Vagina (tissue), 2 donors: ENCODE data around the gene GPD1L. TPM values are rescaled to one million over a fixed set of nuclear protein-coding genes. Genes with fewer than 3 reads are reported as not detected.
"Not testable (repeated sequence)": the region's sequence is repeated elsewhere in the genome, so short reads cannot be mapped to it uniquely, and the experiment has no call there.

Experiments
- DNase-seq, 2 donors: peaks; one replicate each; pipeline ENCODE4 v3.0.0-alpha.2; 2017; ENCODE audit errors: extremely low spot score in 2 of 2
- H3K27ac ChIP-seq: fragments of 200-600 bp; sonication (generic); one replicate; pipeline ENCODE4 v1.5.1; 2019
- H3K27me3 ChIP-seq: fragments of 200-600 bp; sonication (generic); one replicate; pipeline ENCODE4 v1.5.1; 2019
- H3K36me3 ChIP-seq, 2 donors: fragments of 200-600 bp; sonication (generic); one replicate each; pipeline ENCODE4 v1.5.1; 2017 to 2019
- H3K4me1 ChIP-seq: fragments of 200-600 bp; sonication (generic); one replicate; pipeline ENCODE4 v1.5.1; 2019
- H3K4me3 ChIP-seq, 2 donors: fragments of 200-600 bp; sonication (generic); 1 replicate in 1 of 2; 2 replicates in 1 of 2; pipeline ENCODE4 v1.5.1; 2016 to 2019
- H3K9me3 ChIP-seq: fragments of 200-600 bp; sonication (generic); one replicate; pipeline ENCODE4 v1.5.1; 2019
- CTCF ChIP-seq, 3 experiments: fragments of 450-650 bp in 2 of 3; fragments of 200-600 bp in 1 of 3; sonication (generic) in 1 of 3; IDR thresholded peaks; one replicate each; pipeline ENCODE4 v1.5.1; 2017 to 2019; ENCODE audit warnings: antibody characterized with exemption in 3 of 3, mild to moderate bottlenecking in 2 of 3, moderate library complexity in 2 of 3
- POLR2A ChIP-seq, 2 donors: fragments of 450-650 bp; IDR thresholded peaks; one replicate each; pipeline ENCODE4 v1.6.1; 2017; ENCODE audit warnings: antibody characterized with exemption in 2 of 2, mild to moderate bottlenecking in 2 of 2, moderate library complexity in 2 of 2
- POLR2AphosphoS5 ChIP-seq, 2 donors: sonication (generic); formaldehyde crosslinking; IDR thresholded peaks; one replicate each; pipeline ENCODE4 v1.9.0; 2017; ENCODE audit warnings: antibody characterized with exemption in 2 of 2, mild to moderate bottlenecking in 2 of 2, low read depth in 1 of 2; ENCODE audit not compliant: insufficient read depth in 1 of 2
- intact Hi-C: fragments of 100-400 bp; cut with DNase I; formaldehyde crosslinking; loops from one replicate; pipeline ENCODE4 v1.15.1; 2023
- total RNA-seq: library from RNA; depleted of rRNA; stranded (reverse); fragments of >200 nt; gene quantifications from one replicate; pipeline ENCODE4 v1.2.3, GENCODE V29; 2016

Gene GPD1L
- 57.5 TPM for total RNA-seq

- no peaks in the 10 kb centered on the region for H3K36me3 ChIP-seq
- peak within 1 kb of the TSS; percentile 65 for H3K27ac ChIP-seq
- H3K4me1 ChIP-seq: peaks cover 44% of the 10 kb centered on the region
- H3K9me3 ChIP-seq: peaks cover 5% of the 10 kb centered on the region
- intact Hi-C loops: no loop called here
- peak; percentile 95 to 96 for DNase-seq
- TF ChIP-seq POLR2AphosphoS5 (IDR thresholded peaks at IDR 0.05; ENCODE audit: insufficient read depth in 1 of 2, low read depth in 1 of 2): no peak
- TF ChIP-seq POLR2A (IDR thresholded peaks at IDR 0.05): no peak
- no peak for TF ChIP-seq CTCF (IDR thresholded peaks at IDR 0.05)
- no peaks in the 10 kb centered on the region for H3K27me3 ChIP-seq
- peak within 1 kb of the TSS; percentile 83 to 100 for H3K4me3 ChIP-seq
Measured at GRCh38 chr3:32106132-32106928, at the start of gene GPD1L. Gene GPD1L, plus strand, starts transcription at chr3:32106620. Its CDS starts 92 bp downstream, at chr3:32106712.

- H3K4me1 ChIP-seq, H3K4me3 ChIP-seq, intact Hi-C loops, H3K9me3 ChIP-seq, H3K27ac ChIP-seq, DNase-seq, H3K27me3 ChIP-seq, H3K36me3 ChIP-seq: not testable (repeated sequence)
Measured at GRCh38 chr3:32058465-32058864, 48.0 kb upstream of the GPD1L start.

GRCh38 chr3:32062950-32063582, 43.4 kb upstream of the GPD1L start:
- Histone ChIP-seq H3K27me3 (no peaks in the 10 kb centered on the region), H3K27ac (no peak overlapping the region), H3K4me1 (no peaks in the 10 kb centered on the region), H3K9me3 (no peaks in the 10 kb centered on the region), H3K36me3 (no peaks in the 10 kb centered on the region), H3K4me3 (no peak overlapping the region)
- DNase-seq: no peak
- no peak for TF ChIP-seq POLR2AphosphoS5 (IDR thresholded peaks at IDR 0.05; ENCODE audit: insufficient read depth in 1 of 2, low read depth in 1 of 2)
- TF ChIP-seq CTCF (IDR thresholded peaks at IDR 0.05): no peak
- TF ChIP-seq POLR2A (IDR thresholded peaks at IDR 0.05): no peak
- intact Hi-C loops: no loop called here

GRCh38 chr3:32066686-32067085, 39.7 kb upstream of the GPD1L start:
- H3K4me1 ChIP-seq: no peaks in the 10 kb centered on the region
- TF ChIP-seq POLR2A (IDR thresholded peaks at IDR 0.05) (no peak), POLR2AphosphoS5 (IDR thresholded peaks at IDR 0.05; ENCODE audit: insufficient read depth in 1 of 2, low read depth in 1 of 2) (no peak), CTCF (IDR thresholded peaks at IDR 0.05) (no peak)
- intact Hi-C loops: no loop called here
- H3K27ac ChIP-seq: no peak overlapping the region
- no peaks in the 10 kb centered on the region for H3K9me3 ChIP-seq
- H3K4me3 ChIP-seq: no peak overlapping the region
- DNase-seq: no peak
- no peaks in the 10 kb centered on the region for H3K27me3 ChIP-seq
- H3K36me3 ChIP-seq: no peaks in the 10 kb centered on the region

GRCh38 chr3:32074194-32074593, 32.2 kb upstream of the GPD1L start:
- H3K9me3 ChIP-seq, H3K4me3 ChIP-seq, H3K36me3 ChIP-seq, DNase-seq, intact Hi-C loops, H3K27ac ChIP-seq, H3K27me3 ChIP-seq: not testable (repeated sequence)
- peaks cover 13% of the 10 kb centered on the region for H3K4me1 ChIP-seq

- no peaks in the 10 kb centered on the region for H3K9me3 ChIP-seq
- TF ChIP-seq CTCF (IDR thresholded peaks at IDR 0.05): no peak
- no peak for TF ChIP-seq POLR2A (IDR thresholded peaks at IDR 0.05)
- no peak for TF ChIP-seq POLR2AphosphoS5 (IDR thresholded peaks at IDR 0.05; ENCODE audit: insufficient read depth in 1 of 2, low read depth in 1 of 2)
- H3K4me3 ChIP-seq: no peak overlapping the region
- intact Hi-C loops: no loop called here
- no peaks in the 10 kb centered on the region for H3K27me3 ChIP-seq
- peaks cover 13% of the 10 kb centered on the region for H3K4me1 ChIP-seq
- no peaks in the 10 kb centered on the region for H3K36me3 ChIP-seq
- DNase-seq: no peak
- no peak overlapping the region for H3K27ac ChIP-seq
Measured at GRCh38 chr3:32076566-32076965, 29.9 kb upstream of the GPD1L start.
